ENCODE measurements around the gene HES4. TPM values are rescaled to one million over a fixed set of nuclear protein-coding genes. Genes with fewer than 3 reads are reported as not detected.
"Not testable (repeated sequence)": the region's sequence is repeated elsewhere in the genome, so short reads cannot be mapped to it uniquely, and the experiment has no call there.

Gene HES4
- total RNA-seq, 1 experiment from 2014 or later = 45.3 TPM

DNA sequence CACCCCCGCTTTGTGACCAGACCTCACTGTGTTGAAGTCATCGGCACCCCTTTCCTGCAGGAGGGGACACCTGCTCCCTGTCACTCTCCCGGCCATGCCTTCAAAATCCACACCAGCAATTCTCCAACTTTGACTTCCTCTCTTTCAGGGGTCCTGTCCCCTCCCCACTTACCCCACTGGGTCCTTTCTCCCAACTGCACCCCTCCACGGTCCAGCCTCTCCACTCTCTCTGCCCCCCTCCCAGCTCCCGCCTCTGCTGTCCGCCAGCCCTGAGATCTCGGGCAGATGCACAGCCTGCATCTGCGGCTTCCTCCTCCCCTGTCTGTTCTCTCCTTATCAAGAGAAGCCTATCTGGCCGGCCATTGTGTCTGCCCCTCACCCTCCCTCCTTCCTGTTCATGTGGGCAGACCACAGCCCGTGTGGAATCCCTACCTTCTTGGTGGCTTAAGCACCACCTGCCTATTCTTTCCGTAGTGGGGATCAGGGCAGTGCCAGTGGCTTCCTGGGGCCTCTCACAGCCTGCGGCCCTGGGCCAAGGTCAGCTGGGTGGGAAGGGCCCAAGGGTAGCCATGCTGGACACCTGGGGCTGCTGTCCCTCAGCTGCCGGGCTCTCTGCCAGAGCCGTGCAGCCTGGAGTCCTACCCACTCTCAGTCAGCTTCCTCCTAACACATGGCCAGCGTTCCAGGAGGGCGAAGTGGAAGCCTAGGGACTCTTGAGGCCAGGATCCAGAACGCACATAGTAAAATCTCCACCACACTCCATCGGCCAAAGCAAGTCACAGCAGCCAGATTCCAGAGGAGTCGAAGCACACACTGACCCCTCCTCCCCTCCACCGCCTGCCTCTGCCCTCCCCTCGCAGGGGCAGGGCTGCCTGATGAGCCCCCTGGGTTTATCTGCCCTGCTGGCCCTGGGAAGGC, 5.1 kb upstream of the HES4 start:
- no peak for DNase-seq (ENCODE audit: low read depth)
- in situ Hi-C loops (cut with HindIII; ENCODE audit: low pct_unique_long_range_greater_than_20kb, low sequenced_read_pairs) = no loop called here

DNA sequence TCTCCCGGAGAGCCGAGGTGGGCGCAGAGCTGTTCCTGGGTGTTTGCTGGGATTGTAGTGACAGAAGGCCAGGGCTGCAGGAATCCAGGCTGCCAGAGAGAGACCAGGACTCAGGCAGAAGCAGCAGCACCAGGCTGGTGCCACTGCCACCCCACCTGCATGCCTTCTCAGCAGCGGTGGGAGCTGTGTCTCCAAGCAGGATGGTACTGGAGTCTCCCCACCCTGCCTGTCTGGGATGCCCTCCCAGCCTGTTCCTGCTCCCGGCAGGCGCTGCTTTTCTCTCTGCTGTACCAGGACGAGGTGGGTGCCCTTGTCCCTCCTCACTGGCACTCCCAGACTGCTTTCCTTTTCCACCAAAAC, 4.5 kb upstream of the HES4 start:
- no peak for DNase-seq (ENCODE audit: low read depth)
- in situ Hi-C loops (cut with HindIII; ENCODE audit: low pct_unique_long_range_greater_than_20kb, low sequenced_read_pairs) = no loop called here

DNA sequence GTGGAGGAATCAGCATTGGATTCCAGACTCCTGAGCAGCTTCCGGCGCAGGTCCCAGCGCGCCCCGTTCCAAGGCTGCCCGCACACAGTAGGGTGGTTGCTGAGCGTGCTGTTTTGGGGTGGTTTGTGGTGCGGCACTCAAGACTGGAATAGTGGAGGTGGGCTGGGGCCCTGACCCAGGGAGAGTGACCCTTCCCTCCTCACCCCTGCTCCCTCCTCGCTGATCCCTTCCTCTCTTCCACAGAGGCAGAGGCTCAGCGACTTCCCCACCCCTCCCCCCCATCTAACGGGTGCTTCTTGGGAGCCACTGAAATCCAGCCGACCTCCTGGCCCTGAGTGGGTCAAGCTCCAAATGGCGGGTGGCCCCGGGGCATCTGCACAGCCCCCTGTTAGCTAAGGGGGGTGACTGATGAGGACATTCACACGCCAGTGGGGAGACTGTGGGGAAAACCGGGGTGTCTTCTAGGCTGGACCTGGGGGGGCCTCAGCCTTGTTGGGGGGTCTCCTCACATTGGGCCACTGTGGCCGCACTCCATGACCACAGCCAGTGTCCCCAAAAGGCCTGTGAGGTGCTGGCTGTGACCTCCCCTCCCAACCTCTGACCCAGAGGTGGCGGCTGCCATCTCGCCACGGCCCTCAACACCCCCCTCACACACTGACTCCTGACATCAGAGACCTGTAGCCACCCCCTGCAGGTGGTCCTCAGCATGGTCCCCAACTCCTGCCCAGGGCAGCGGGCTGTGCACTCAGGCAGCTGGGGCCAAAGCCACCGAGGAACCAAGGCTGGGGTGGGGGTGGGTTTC, 3.9 kb upstream of the HES4 start:
- in situ Hi-C loops (cut with HindIII; ENCODE audit: low pct_unique_long_range_greater_than_20kb, low sequenced_read_pairs) = no loop called here
- no peak for DNase-seq (ENCODE audit: low read depth)

DNA sequence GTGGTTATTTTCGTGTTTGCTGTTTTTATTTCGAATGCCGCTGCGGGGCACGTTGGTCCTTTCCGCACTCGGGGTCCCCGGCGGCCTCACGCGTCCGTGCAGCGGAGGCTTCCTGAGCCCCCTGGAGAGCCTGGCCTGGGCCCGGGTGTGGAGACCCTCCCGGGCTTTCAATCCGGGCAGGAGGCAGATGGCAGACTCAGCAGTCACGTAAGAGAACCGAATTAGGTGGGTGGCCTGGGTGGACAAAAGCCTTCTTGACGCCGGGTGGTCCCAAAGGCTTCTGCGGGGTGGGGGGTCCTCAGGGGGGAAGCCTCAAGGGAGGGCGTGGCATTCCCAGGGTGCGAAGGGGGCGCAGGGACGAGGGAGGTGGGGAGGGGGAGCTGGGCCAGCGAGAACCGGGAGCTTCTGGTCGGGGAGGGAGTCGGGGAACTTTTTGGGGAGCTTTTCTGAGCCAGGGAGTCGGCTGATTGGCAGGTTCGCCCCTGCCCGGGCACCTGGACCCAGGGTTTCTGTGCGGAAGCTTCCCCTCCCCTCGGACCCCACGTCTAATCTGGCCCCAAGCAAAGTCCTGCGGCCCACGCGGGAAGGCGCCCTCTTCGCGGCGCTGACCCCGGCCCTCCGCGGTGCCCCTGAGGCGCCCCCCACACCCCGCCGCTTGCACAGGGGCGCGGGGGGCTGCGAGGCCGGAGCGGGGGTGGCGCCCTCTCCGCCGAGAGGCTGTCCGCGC, 1.3 kb upstream of the HES4 start:
- DNase-seq (ENCODE audit: low read depth) = no peak
- in situ Hi-C loops (cut with HindIII; ENCODE audit: low pct_unique_long_range_greater_than_20kb, low sequenced_read_pairs) = no loop called here

DNA sequence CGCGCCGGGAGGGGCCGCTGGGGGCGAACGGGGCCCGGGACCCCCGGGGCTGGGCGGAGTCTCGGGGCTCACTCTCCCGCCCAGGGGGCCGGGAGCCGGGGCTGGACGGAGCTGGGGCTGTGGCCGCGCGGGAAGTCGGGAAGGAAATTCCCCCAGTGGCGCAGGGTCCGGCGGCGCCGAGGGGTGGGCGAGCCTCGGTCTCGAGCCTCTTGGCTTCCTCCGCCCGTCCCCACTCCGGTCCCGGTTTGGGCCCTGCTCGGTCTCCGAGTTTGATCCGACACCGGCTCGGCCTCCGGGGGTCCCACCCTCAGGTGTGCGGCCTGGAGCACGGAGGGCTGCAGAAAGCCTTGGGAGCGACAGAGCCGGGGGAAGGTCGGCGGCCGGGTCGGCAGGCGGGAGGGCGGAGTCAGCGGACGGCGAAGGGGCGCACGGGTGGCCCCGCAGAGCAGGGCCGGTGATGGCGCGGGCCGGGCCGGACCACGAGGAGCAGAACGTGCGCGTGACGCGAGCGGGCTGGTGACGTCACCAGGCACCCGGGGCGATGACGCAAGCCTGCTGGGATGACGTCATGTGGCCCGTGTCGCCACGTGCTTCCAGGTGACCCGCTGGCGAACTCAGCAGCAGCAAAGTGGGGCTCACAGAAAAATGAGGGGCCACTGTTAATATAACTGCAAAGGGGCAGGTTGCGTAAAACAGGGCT, 610 bp upstream of the HES4 start:
- in situ Hi-C loops (cut with HindIII; ENCODE audit: low pct_unique_long_range_greater_than_20kb, low sequenced_read_pairs) = no loop called here
- peak; percentile 85 for DNase-seq (ENCODE audit: low read depth)

DNA sequence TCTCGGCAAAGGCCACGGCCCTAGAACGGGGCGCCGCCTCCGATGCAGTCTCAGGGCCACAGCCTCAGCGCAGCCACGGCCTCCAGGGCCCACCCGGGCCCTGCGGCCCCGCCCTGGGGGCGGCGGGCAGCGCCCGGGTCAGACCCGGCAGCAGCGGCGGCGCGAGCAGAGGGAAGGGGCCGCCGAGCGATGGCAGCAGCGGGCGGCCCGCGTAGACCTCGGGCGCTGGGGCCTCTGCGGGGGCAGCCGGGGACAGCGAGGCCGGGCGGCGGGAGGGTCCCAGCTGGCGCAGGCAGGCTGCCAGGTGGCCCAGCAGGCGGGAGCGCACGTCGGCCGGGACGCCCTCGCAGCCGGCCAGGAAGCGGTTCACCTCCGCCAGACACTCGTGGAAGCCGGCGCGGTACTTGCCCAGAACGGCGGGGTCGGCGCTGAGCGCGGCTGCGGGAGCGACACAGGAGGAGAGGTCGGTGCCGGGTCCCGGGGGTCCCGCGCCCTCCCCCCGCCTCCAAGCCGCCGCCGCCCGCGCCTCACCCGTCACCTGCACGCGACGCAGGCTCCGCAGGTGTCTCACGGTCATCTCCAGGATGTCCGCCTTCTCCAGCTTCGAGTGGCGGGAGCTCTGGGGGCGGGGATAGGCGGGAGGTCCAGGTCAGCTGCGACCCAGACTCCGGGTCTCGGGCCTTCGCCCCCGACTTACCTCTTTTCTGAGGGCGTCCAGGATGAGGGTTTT, 737 bp downstream of the HES4 start:
- DNase-seq (ENCODE audit: low read depth) = peak; percentile 49
- in situ Hi-C loops (cut with HindIII; ENCODE audit: low pct_unique_long_range_greater_than_20kb, low sequenced_read_pairs) = no loop called here

DNA sequence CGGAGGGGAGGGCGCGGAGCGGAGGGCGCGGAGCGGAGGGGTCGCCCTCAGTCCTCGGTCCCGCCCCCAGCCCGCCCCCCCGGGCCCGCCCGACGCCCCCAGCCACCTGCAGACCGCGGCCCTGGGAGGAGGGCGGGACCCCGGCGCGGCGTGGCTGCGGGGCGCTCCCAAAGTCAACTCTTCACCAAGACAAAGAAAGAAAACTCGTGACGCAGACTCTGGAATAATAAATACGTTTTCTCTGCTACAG, 1.2 kb downstream of the HES4 start:
- DNase-seq (ENCODE audit: low read depth) = no peak
- in situ Hi-C loops (cut with HindIII; ENCODE audit: low pct_unique_long_range_greater_than_20kb, low sequenced_read_pairs) = no loop called here

DNA sequence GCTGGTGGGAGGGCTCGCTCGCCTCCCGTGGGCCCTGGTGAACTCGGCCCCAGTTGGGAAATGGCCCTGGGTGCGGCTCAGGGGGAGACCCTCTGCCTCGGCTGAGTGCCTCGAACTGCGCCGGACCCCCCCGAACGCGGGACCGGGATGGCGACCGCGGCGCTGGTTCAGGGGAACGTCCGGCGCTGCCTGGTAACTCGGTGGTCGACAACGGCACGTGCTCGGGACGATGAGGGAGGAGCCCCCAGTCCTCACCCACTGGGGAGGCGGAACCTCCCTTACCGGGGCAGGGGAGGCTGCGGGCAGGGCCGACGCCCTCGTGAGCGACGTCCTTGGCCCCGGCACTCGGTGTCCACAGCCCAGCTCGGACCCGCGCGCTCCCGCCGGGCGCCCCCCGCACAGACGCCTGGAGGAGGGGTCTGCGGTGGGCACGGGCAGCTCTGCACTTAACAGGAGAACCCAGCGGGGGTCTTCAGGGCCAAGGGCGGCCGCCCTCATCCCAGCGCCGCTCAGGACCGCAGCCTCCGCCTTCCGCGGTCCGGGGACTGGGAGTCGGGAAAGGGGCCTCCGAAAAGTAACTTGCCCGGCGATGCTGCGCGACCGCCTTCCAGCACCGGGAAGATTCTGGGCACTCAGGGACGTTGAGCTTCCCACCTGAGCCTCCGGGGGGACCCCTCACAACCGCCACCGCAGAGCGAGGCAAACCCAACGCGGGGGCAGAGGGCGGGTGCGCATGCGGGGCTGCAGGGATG, 1.7 kb downstream of the HES4 start:
- in situ Hi-C loops (cut with HindIII; ENCODE audit: low pct_unique_long_range_greater_than_20kb, low sequenced_read_pairs) = no loop called here
- no peak for DNase-seq (ENCODE audit: low read depth)

DNA sequence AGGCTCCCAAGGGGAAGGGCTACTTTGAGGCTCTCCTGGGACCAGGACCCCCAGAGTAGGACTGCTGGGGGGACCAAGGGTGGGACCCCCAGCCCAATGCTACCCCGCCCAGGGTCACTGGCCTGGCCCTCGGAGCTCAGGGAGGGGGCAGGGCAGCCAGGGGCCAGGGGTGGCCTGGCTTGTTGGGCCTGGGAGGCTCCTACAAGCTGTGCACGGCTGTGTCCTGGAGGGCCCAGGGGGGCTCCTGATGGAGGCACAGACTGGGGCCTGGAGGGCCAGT, 2.2 kb downstream of the HES4 start:
- in situ Hi-C loops (cut with HindIII; ENCODE audit: low pct_unique_long_range_greater_than_20kb, low sequenced_read_pairs) = no loop called here
- DNase-seq (ENCODE audit: low read depth) = no peak

DNA sequence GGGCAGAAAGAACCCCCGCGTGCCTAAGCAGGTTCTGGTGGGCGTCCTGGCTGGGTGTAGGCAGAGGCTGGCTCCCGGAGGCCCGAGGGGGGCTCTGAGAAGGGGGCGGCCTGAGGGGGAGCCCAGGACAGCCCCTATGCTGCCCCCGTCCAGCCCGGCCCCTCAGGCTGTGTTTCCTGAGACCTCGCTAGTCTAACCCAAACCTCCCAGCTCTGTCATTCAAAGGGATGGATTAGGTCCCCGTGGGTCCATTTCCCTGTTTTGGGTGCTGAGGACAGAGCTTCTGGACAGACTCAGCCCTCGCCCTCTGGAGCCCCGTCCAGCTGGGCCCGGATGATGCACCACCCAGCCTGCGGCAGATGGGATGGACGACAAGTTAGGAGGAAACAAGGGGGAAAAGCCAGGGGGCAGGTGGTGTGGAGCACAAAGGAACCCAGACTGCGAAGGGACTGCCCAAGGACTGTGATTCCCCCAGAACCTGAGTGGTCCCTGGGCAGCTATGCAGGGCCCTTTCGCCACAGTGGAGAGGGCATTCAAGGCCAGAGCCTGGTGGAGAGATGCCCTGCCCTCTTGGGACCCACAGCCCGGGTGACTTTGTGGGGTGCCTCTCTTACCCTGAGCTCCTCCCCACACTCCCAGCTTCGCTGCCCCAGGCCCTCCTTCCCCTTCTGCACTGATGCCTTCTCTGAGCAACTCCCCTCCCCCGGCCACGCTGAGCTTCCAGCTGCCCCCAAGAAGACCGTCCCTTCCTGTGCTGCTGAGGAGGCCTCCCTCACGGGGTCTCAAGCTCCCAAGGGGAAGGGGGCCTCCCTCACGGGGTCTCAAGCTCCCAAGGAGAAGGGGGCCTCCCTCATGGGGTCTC, 2.8 kb downstream of the HES4 start:
- DNase-seq (ENCODE audit: low read depth) = no peak

DNA sequence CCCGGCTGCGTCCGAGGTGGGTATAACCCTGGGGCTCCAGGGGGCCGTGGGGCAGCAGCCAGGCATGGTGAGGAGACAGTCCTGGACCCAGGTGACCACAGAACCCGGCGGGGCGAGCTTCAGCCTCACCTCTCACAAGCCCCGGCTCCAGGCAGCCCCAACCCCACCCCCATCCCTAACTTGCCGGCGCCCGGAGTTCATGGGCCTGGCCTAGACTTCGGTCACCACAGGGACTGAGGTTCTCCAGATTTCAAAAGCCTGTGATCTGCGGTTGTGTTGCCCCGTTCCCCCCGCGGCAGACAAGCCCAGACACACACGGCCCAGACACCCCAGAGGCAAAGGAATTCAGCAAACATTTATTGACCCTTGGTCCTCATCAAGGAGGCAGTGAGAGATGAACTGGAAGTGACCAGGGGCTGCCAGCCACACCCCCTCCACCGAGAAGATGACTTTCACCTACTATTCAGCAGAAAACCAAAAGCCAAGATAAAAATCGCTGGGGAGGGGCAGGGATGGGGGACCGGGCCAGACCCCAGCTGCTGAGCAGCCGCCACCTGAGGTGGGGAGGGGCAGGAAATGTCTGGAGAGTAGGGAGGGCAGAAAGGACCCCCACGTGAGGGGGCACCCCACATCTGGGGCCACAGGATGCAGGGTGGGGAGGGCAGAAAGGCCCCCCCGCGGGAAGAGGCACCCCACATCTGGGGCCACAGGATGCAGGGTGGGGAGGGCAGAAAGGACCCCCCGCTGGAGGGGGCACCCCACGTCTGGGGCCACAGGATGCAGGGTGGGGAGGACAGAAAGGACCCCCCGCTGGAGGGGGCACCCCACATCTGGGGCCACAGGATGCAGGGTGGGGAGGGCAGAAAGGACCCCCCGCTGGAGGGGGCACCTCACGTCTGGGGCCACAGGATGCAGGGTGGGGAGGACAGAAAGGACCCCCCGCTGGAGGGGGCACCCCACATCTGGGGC, 3.9 kb downstream of the HES4 start:
- DNase-seq (ENCODE audit: low read depth) = no peak
- in situ Hi-C loops (cut with HindIII; ENCODE audit: low pct_unique_long_range_greater_than_20kb, low sequenced_read_pairs) = no loop called here

More for the DNA sequence above, 2.8 kb downstream of the HES4 start:
- in situ Hi-C loops (cut with HindIII; ENCODE audit: low pct_unique_long_range_greater_than_20kb, low sequenced_read_pairs) = no loop called here

DNA sequence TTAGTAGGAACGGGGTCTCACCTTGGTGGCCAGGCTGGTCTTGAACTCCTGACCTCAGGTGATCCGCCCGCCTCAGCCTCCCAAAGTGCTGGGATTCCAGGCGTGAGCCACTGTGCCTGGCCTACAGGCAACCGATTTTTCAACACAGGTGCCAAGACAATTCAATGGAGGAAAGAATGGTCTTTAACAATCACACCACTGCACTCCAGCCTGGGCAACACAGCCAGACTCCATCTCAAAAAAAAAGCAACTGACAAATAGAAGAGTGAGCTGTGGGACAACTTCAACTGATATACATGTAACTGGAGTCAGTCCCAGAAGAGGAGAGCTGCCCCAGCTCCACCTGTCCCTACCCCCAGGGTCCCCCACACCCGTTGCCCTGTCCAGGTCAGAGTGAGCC, 5.4 kb downstream of the HES4 start:
- DNase-seq (ENCODE audit: low read depth); in situ Hi-C loops (cut with HindIII; ENCODE audit: low pct_unique_long_range_greater_than_20kb, low sequenced_read_pairs): not testable (repeated sequence)

DNA sequence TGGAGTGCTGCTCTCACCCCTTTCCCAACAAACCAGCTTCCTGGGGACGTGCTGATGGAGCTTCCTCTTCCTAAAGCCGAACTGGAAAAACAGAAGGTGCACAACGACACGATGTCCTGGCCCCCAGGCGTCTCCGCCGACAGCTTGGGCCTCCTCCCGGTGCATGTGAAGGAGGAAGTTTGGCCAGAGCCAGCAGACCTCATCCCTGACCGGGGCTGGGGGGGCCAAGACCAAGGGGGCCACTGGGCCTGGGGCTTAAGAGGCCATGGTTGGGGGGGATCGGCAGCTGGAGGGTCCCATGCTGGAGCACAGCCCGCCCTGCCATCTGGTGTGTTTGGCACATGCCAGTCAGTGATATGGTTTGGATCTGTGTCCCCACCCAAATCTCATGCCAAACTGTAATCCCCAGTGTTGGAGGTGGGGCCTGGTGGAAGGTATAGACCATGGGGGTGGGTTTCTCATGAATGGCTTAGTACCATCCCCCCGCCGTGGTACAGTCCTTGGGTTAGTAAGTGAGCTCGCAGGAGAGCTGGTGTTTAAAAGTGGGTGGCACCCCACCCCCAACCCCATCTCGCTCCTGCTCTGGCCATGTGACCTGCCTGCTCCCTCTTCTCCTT, 6.4 kb downstream of the HES4 start:
- no peak for DNase-seq (ENCODE audit: low read depth)
- in situ Hi-C loops (cut with HindIII; ENCODE audit: low pct_unique_long_range_greater_than_20kb, low sequenced_read_pairs) = no loop called here

DNA sequence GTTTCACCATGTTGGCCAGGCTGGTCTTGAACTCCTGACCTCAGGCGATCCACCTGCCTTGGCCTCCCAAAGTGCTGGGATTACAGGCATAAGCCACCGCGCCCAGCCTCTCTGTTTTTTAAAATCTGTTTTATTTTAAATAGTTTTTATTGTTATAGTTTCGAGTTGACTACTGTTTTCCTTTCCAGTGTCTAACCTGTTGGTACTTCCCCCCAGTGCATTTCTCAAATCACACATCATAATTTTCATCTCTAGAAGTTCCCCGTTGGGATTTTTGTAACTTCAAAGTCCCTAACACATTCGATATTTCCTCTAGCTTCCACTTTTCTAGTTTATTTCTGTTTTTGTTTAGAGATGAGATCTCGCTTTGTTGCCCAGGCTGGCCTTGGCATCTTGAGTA, 7.5 kb downstream of the HES4 start:
- DNase-seq (ENCODE audit: low read depth) = no peak
- in situ Hi-C loops (cut with HindIII; ENCODE audit: low pct_unique_long_range_greater_than_20kb, low sequenced_read_pairs) = no loop called here

DNA sequence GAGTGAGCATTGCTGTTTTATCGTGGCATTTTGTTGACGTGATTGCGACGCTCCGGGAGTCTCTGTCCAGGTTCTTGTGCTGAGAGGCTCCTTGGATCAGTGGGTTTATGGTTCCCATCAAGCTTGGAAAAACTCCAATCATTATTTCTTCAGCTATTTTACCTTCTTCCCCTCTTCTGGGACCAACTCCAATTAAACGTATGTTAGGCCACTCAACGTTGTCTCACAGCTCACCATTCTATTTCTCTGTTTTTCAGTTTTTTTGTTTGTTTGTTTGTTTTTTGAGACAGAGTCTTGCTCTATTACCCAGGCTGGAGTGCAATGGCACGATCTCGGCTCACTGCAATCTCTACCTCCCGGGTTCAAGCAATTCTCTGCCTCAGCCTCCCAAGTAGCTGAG, 8.0 kb downstream of the HES4 start:
- in situ Hi-C loops (cut with HindIII; ENCODE audit: low pct_unique_long_range_greater_than_20kb, low sequenced_read_pairs) = no loop called here

More for the DNA sequence above, 8.0 kb downstream of the HES4 start:
- DNase-seq (ENCODE audit: low read depth) = no peak
